ENCODE measurements around the gene RAF1.
"Not testable (repeated sequence)": the region's sequence is repeated elsewhere in the genome, so short reads cannot be mapped to it uniquely, and the experiment has no call there.

The RAF1 gene

GRCh38 chr3:12644331-12644937 lies 19.5 kb downstream of the RAF1 start:
- no peak for TF ChIP-seq CTCF (IDR thresholded peaks at IDR 0.05; ENCODE audit: extremely low read depth, insufficient read depth, missing control alignments)
- in situ Hi-C loops (cut with MboI; ENCODE audit: low pct_unique_long_range_greater_than_20kb, low sequenced_read_pairs, unreplicated experiment) = no loop called here
- no peak for DNase-seq (ENCODE audit: low spot score)

GRCh38 chr3:12643724-12644123 lies 20.2 kb downstream of the RAF1 start:
- in situ Hi-C loops (cut with MboI; ENCODE audit: low pct_unique_long_range_greater_than_20kb, low sequenced_read_pairs, unreplicated experiment) = no loop called here
- no peak for DNase-seq (ENCODE audit: low spot score)
- TF ChIP-seq CTCF (IDR thresholded peaks at IDR 0.05; ENCODE audit: extremely low read depth, insufficient read depth, missing control alignments) = no peak

GRCh38 chr3:12643010-12643380 lies 20.9 kb downstream of the RAF1 start:
- DNase-seq (ENCODE audit: low spot score) = no peak
- TF ChIP-seq CTCF (IDR thresholded peaks at IDR 0.05; ENCODE audit: extremely low read depth, insufficient read depth, missing control alignments) = no peak
- in situ Hi-C loops (cut with MboI; ENCODE audit: low pct_unique_long_range_greater_than_20kb, low sequenced_read_pairs, unreplicated experiment) = no loop called here

- DNase-seq (ENCODE audit: low spot score); in situ Hi-C loops (cut with MboI; ENCODE audit: low pct_unique_long_range_greater_than_20kb, low sequenced_read_pairs, unreplicated experiment): not testable (repeated sequence)
These were observed 23.1 kb downstream of the RAF1 start for GRCh38 chr3:12640853-12641252.

- no peak for DNase-seq (ENCODE audit: low spot score)
These were observed 25.8 kb downstream of the RAF1 start for GRCh38 chr3:12638105-12638504.

GRCh38 chr3:12633108-12633507 lies 30.8 kb downstream of the RAF1 start:
- DNase-seq (ENCODE audit: low spot score) = no peak
- in situ Hi-C loops (cut with MboI; ENCODE audit: low pct_unique_long_range_greater_than_20kb, low sequenced_read_pairs, unreplicated experiment) = no loop called here
- no peak for TF ChIP-seq CTCF (IDR thresholded peaks at IDR 0.05; ENCODE audit: extremely low read depth, insufficient read depth, missing control alignments)

More at GRCh38 chr3:12638105-12638504, 25.8 kb downstream of the RAF1 start:
- in situ Hi-C loops (cut with MboI; ENCODE audit: low pct_unique_long_range_greater_than_20kb, low sequenced_read_pairs, unreplicated experiment) = no loop called here
- TF ChIP-seq CTCF (IDR thresholded peaks at IDR 0.05; ENCODE audit: extremely low read depth, insufficient read depth, missing control alignments) = no peak

- TF ChIP-seq CTCF (IDR thresholded peaks at IDR 0.05; ENCODE audit: extremely low read depth, insufficient read depth, missing control alignments) = no peak
- no peak for DNase-seq (ENCODE audit: low spot score)
- in situ Hi-C loops (cut with MboI; ENCODE audit: low pct_unique_long_range_greater_than_20kb, low sequenced_read_pairs, unreplicated experiment) = no loop called here
These were observed 31.4 kb downstream of the RAF1 start for GRCh38 chr3:12632523-12632922.

- DNase-seq (ENCODE audit: low spot score); in situ Hi-C loops (cut with MboI; ENCODE audit: low pct_unique_long_range_greater_than_20kb, low sequenced_read_pairs, unreplicated experiment): not testable (repeated sequence)
These were observed 33.1 kb downstream of the RAF1 start for GRCh38 chr3:12630843-12631242.

All from GM13977 (cell line).